T-helper 2 cell treated with Interferon-gamma antibody and Interleukin-4, amounts not matched to agents 100 ng/mL and 5 ng/mL, for 36 hours (primary cell): ENCODE results near the gene KLF4. TPM values are rescaled to one million over a fixed set of nuclear protein-coding genes. Genes with fewer than 3 reads are reported as not detected.

Experiments
- intact Hi-C: fragments of 100-400 bp; cut with micrococcal nuclease; formaldehyde crosslinking; loops from one replicate; pipeline ENCODE4 v1.15.1; 2023
- total RNA-seq: library from RNA; stranded (reverse); gene quantifications from 2 replicates; pipeline ENCODE4 v1.2.3, GENCODE V29; 2022

Gene KLF4
- total RNA-seq, 1 donor from 2014 or later = 0.18 TPM

GRCh38 chr9:107460153-107461023 lies 29.2 kb downstream of the KLF4 start:
- intact Hi-C loops = no loop called here

- intact Hi-C loops = no loop called here
These were observed 34.0 kb downstream of the KLF4 start for GRCh38 chr9:107455425-107456135.

GRCh38 chr9:107453479-107453878 lies 36.1 kb downstream of the KLF4 start:
- intact Hi-C loops = no loop called here

- intact Hi-C loops = no loop called here
These were observed 41.7 kb downstream of the KLF4 start for GRCh38 chr9:107447834-107448233.

- intact Hi-C loops = no loop called here
These were observed 42.5 kb downstream of the KLF4 start for GRCh38 chr9:107447081-107447480.

- intact Hi-C loops = no loop called here
These were observed 43.1 kb downstream of the KLF4 start for GRCh38 chr9:107446491-107446890.

- intact Hi-C loops = no loop called here
These were observed 45.8 kb downstream of the KLF4 start for GRCh38 chr9:107443786-107444185.

GRCh38 chr9:107439991-107440456 lies 49.5 kb downstream of the KLF4 start:
- intact Hi-C loops = no loop called here

GRCh38 chr9:107438211-107439031 lies 51.1 kb downstream of the KLF4 start:
- intact Hi-C loops = no loop called here

GRCh38 chr9:107437716-107438115 lies 51.9 kb downstream of the KLF4 start:
- intact Hi-C loops = no loop called here

- intact Hi-C loops = no loop called here
These were observed 54.2 kb downstream of the KLF4 start for GRCh38 chr9:107435415-107435814.

Other genes starting within 250 kb of the KLF4 start
- 99.9 and 101 TPM in 2 replicates for gene RAD23B, start 206.5 kb downstream of the KLF4 start, total RNA-seq